ENCODE results near the gene APLP1. TPM values are rescaled to one million over a fixed set of nuclear protein-coding genes. Genes with fewer than 3 reads are reported as not detected.

Gene APLP1
- 70.1 to 97.9 TPM (median 93.9 TPM) in 5 replicates for total RNA-seq (2022; extraction: Qiagen RNA extraction)

DNA sequence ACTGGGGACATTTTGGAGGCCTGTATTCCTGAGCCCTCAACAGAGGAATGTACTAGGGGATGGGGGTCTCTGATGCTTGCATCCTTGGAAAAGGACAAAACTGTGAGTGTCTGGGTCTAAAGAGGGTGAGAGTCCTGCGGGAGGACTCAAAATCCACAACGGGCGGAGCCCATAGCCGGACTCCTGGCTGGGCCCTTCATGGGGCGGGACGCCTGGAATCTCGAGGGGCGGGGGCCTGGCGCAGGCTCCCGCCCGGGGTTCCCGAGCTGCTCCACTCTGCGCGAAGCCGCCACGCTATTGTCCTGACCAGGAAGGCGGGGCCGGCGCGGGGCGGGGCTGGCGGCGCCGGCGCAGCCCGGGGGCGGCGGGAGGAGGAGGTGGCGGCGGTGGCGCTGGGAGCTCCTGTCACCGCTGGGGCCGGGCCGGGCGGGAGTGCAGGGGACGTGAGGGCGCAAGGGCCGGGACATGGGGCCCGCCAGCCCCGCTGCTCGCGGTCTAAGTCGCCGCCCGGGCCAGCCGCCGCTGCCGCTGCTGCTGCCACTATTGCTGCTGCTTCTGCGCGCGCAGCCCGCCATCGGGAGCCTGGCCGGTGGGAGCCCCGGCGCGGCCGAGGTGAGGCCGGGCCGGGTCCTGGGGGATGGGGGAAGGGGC, at the start of gene APLP1:
TSS of gene APLP1 (plus strand) at position 403 of the 651 bp plus-strand sequence. CDS start at position 466, 63 bp downstream.

DNA sequence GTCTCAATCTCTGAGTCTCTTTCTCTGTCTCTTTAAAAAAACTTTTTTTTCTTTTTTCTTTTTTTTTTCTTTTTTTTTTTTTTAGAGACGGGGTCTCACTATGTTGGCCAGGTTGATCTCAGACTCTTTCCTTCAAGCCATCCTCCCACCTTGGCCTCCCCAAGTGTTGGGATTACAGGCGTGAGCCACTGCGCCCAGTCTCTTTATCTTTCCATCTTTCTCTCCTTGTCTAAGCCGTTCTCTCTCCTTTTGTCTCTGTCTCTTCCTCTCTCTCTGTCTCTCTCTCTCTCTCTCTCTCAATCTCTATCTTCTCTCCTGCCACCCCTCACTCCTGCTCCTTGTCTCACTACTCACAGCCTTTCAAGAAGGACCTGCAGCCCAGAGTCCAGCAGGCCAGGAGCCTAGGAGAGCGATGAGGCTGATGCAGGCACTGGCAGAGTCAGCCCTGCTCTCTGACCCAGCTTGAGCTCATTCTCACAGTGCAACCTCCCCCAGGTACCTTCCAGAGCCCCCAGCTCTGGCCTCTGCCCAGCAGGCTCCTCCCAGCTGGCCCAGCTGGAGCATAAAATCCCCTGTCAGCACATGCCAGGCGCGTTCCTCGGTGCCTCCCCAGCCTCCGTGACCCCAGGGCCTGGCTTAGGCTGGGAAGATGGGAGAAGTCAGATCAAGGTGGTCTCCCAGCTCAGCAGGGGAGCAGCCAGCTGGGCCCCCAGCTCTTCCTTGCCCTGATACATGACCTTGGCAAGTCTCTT, 16.2 kb upstream of the APLP1 start, which contains the start of gene NPHS1:
TSS of gene NPHS1 (minus strand) at position 476 of the 752 bp plus-strand sequence. CDS start 667 bp downstream, outside the sequence.

DNA sequence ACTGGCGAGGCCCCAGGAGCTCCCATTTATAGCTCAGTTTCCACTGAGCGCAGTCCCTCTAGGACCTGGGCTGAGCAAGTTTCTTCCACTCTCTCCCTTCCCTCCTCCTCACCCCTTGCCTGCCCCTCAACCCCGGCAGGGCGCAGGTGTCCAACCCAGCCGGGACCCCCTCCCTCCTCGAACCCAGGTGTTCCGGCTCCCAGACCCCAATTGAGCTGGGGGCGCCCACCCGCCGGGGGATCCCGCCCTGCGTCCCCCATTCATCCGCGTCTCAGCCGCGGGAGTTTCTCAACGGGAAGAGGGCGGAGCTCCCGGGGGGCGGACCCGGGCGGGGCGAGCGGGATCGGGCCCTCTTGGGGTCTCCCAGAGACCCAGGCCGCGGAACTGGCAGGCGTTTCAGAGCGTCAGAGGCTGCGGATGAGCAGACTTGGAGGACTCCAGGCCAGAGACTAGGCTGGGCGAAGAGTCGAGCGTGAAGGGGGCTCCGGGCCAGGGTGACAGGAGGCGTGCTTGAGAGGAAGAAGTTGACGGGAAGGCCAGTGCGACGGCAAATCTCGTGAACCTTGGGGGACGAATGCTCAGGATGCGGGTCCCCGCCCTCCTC, 11.7 kb upstream of the APLP1 start, which contains the start of gene KIRREL2:
TSS of gene KIRREL2 (plus strand) at position 366 of the 604 bp plus-strand sequence. CDS start at position 575, 209 bp downstream.

DNA sequence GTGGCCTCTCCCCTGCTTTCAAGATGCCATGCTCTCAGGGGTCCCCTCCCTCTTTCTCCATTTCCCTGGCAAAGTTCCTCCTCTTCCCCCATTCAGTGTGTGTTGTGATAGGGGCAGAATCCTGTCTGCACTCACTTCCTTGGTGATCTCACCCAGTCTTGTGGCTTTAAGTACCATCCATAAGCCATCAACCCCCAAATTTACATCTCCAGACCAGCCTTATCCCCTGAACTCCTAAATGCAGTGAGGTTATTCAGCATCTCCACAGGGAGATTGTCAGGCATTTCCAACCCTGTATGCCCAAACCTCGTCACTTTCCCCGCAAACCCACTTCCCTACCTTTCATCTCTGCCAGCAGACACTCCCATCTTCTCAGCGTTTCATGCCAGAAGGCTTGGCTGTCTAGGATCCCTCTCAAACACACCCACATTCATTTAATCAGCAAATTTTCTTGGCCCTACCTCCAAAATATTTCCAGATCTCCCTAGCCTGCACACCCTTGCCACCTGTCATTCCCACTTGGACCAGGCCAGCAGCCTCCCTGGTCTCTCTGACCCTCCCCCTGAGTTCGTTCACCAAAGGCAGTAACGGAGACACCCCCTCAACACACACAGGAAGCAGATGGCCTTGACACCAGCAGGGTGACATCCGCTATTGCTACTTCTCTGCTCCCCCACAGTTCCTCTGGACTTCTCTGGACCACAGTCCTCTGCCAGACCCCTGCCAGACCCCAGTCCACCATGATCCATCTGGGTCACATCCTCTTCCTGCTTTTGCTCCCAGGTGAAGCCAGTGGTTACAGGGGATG, 33.7 kb downstream of the APLP1 start, which contains the start of gene HCST:
TSS of gene HCST (plus strand) at position 676 of the 808 bp plus-strand sequence. CDS start at position 741, 65 bp downstream.

DNA sequence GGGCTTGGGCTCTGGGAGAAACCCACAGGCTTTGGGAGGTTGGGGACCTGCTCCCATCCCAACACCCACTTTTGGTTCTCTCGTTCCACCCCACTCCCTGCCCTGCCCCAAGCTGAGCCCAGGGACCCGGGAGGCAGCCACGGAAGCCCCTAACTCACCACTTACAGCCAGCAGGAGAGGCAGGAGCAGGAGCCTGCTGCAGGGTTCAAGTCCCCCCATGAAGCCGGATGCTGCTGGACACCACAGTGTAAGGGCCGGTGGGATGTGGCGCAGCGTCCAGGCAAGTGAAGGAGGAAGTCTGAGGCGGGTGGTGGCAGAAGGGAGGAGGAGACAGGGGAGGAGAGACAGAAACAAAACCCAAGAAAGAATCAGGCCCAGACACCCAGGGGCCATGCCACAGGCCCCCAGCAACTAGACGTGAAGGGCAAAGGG, 39.7 kb downstream of the APLP1 start, which contains the start of gene TYROBP:
TSS of gene TYROBP (minus strand) at position 286 of the 432 bp plus-strand sequence. CDS start at position 219, 67 bp downstream.

Other genes starting within 250 kb of the APLP1 start
- 150 to 223 TPM (median 210 TPM) in 5 replicates for gene RBM42, start 239.5 kb upstream of the APLP1 start, total RNA-seq (2022; extraction: Qiagen RNA extraction)
- 1.7 to 3.4 TPM (median 2.7 TPM) in 5 replicates for gene ETV2, start 226.8 kb upstream of the APLP1 start, total RNA-seq (2022; extraction: Qiagen RNA extraction)
- gene COX6B1, start 220.3 kb upstream of the APLP1 start, total RNA-seq (2022; extraction: Qiagen RNA extraction) = 1,342 to 1,451 TPM (median 1,370 TPM) in 5 replicates
- 0.55 to 1.1 TPM (median 1.1 TPM) in 5 replicates for gene UPK1A, start 202.1 kb upstream of the APLP1 start, total RNA-seq (2022; extraction: Qiagen RNA extraction)
- gene ZBTB32, start 164.0 kb upstream of the APLP1 start, total RNA-seq (2022; extraction: Qiagen RNA extraction) = 0.05 TPM in 1 of 5 replicates, not detected in the others
- 49.7 to 60.0 TPM (median 57.9 TPM) in 5 replicates for gene KMT2B, start 150.6 kb upstream of the APLP1 start, total RNA-seq (2022; extraction: Qiagen RNA extraction)
- 10.9 to 12.5 TPM (median 11.8 TPM) in 5 replicates for gene IGFLR1, start 126.1 kb upstream of the APLP1 start, total RNA-seq (2022; extraction: Qiagen RNA extraction)
- 22.6 to 29.2 TPM (median 25.6 TPM) in 5 replicates for gene U2AF1L4, start 123.2 kb upstream of the APLP1 start, total RNA-seq (2022; extraction: Qiagen RNA extraction)
- gene PSENEN, start 122.9 kb upstream of the APLP1 start, total RNA-seq (2022; extraction: Qiagen RNA extraction) = 266 to 332 TPM (median 283 TPM) in 5 replicates
- gene LIN37, start 120.0 kb upstream of the APLP1 start, total RNA-seq (2022; extraction: Qiagen RNA extraction) = 23.0 to 28.0 TPM (median 24.5 TPM) in 5 replicates
- 0.08 to 0.34 TPM (median 0.24 TPM) in 5 replicates for gene HSPB6, start 111.5 kb upstream of the APLP1 start, total RNA-seq (2022; extraction: Qiagen RNA extraction)
- gene PROSER3, start 110.4 kb upstream of the APLP1 start, total RNA-seq (2022; extraction: Qiagen RNA extraction) = 21.4 to 27.1 TPM (median 26.4 TPM) in 5 replicates
- 5.4 to 7.6 TPM (median 5.9 TPM) in 5 replicates for gene ARHGAP33, start 93.0 kb upstream of the APLP1 start, total RNA-seq (2022; extraction: Qiagen RNA extraction)
- 0.14 to 0.56 TPM (median 0.23 TPM) in 5 replicates for gene PRODH2, start 55.7 kb upstream of the APLP1 start, total RNA-seq (2022; extraction: Qiagen RNA extraction)
- gene NPHS1, start 16.1 kb upstream of the APLP1 start, total RNA-seq (2022; extraction: Qiagen RNA extraction) = 0.34 to 0.71 TPM (median 0.49 TPM) in 5 replicates
- 0.39 to 0.59 TPM (median 0.44 TPM) in 5 replicates for gene KIRREL2, start 11.7 kb upstream of the APLP1 start, total RNA-seq (2022; extraction: Qiagen RNA extraction)
- gene NFKBID, start 32.0 kb downstream of the APLP1 start, total RNA-seq (2022; extraction: Qiagen RNA extraction) = 4.9 to 7.5 TPM (median 5.7 TPM) in 5 replicates
- 0.29 to 0.75 TPM (median 0.53 TPM) in 4 of 5 replicates, not detected in the other for gene HCST, start 34.0 kb downstream of the APLP1 start, total RNA-seq (2022; extraction: Qiagen RNA extraction)
- not detected in 5 replicates for gene TYROBP, start 39.7 kb downstream of the APLP1 start, total RNA-seq (2022; extraction: Qiagen RNA extraction)
- 20.1 to 27.8 TPM (median 23.2 TPM) in 5 replicates for gene LRFN3, start 67.8 kb downstream of the APLP1 start, total RNA-seq (2022; extraction: Qiagen RNA extraction)
- 32.3 to 50.8 TPM (median 46.9 TPM) in 5 replicates for gene SDHAF1, start 126.6 kb downstream of the APLP1 start, total RNA-seq (2022; extraction: Qiagen RNA extraction)
- gene SYNE4, start 140.2 kb downstream of the APLP1 start, total RNA-seq (2022; extraction: Qiagen RNA extraction) = 0.04 to 0.50 TPM (median 0.25 TPM) in 5 replicates
- 23.0 to 25.8 TPM (median 24.4 TPM) in 5 replicates for gene ALKBH6, start 145.6 kb downstream of the APLP1 start, total RNA-seq (2022; extraction: Qiagen RNA extraction)
- 0.46 to 1.3 TPM (median 0.78 TPM) in 5 replicates for gene CLIP3, start 164.3 kb downstream of the APLP1 start, total RNA-seq (2022; extraction: Qiagen RNA extraction)
- 5.3 to 8.4 TPM (median 7.5 TPM) in 5 replicates for gene THAP8, start 185.7 kb downstream of the APLP1 start, total RNA-seq (2022; extraction: Qiagen RNA extraction)
- gene WDR62, start 186.3 kb downstream of the APLP1 start, total RNA-seq (2022; extraction: Qiagen RNA extraction) = 21.3 to 28.1 TPM (median 25.4 TPM) in 5 replicates
- 0.19 to 0.32 TPM (median 0.29 TPM) in 4 of 5 replicates, not detected in the other for gene OVOL3, start 242.6 kb downstream of the APLP1 start, total RNA-seq (2022; extraction: Qiagen RNA extraction)
- 225 to 266 TPM (median 251 TPM) in 5 replicates for gene POLR2I, start 246.3 kb downstream of the APLP1 start, total RNA-seq (2022; extraction: Qiagen RNA extraction)
- 435 to 567 TPM (median 554 TPM) in 5 replicates for gene TBCB, start 246.9 kb downstream of the APLP1 start, total RNA-seq (2022; extraction: Qiagen RNA extraction)

All from A549 treated with AZD2906 at 1 μM for 4 hours (cell line).